ENCODE measurements around the gene ICAM5. TPM values are rescaled to one million over a fixed set of nuclear protein-coding genes. Genes with fewer than 3 reads are reported as not detected.

Gene ICAM5
- polyA plus RNA-seq, 1 donor (not counting 4 experiments of a cell fraction or from before 2014, with no cell fraction given), result 0.20 TPM

DNA sequence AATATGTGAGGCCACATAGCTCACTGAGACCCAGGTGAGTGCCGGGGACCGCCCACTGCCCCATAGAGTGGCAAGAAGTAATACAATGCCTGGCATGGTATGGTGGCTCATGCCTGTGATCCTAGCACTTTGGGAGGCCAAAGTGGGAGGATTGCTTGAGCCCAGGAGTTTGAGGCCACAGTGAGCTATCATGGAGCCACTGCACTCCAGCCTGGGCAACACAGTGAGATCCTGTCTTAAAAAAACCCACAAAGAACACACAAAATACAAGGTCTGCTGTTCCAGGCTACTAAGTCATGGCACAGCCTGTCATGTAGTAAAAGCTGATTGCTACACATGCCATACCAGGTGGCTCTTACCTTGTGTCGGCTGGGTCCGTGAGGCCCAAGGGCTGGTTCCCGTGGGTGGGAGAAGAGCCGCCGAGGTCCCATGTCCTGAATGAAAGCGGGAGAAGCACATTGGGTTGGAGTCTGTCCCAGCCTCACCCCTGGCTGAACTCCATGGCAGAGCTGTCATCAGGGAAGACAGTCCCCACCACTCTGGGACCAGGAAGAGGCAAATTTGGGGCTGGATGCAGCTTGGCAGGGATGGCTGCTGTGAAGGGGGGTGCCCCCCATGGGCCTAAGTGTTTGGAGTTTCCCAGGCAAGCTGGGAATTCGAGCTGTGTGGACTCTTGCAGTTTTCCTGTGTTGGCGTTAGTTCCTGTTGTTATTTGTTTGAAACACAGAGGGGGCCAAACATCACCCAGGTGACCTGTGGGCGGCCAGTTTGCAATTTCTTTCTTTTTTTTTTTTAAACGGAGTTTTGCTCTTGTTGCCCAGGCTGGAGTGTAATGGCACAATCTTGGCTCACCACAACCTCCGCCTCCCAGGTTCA, 29.3 kb downstream of the ICAM5 start:
- H3K9me3 ChIP-seq (ENCODE audit: control insufficient read depth, low read depth, low read length), result no peaks in the 10 kb centered on the region
- H3K36me3 ChIP-seq (ENCODE audit: control insufficient read depth in 2 of 2, extremely low read depth in 1 of 2, insufficient read depth in 2 of 2, low read length in 2 of 2), result peaks cover 14 to 26% of the 10 kb centered on the region in 2 experiments
- no peak overlapping the region for H3K27ac ChIP-seq (ENCODE audit: control insufficient read depth, insufficient read depth, low read length)
- no peak overlapping the region for H2AFZ ChIP-seq (ENCODE audit: control insufficient read depth, low read length)
- H3K9me1 ChIP-seq (ENCODE audit: control insufficient read depth, extremely low read depth, insufficient read depth, low read length), result no peaks in the 10 kb centered on the region
- no peak overlapping the region for H3K4me2 ChIP-seq (ENCODE audit: control insufficient read depth, extremely low read depth, insufficient read depth, low read depth, low read length)
- H3K79me2 ChIP-seq (ENCODE audit: control insufficient read depth, insufficient read depth, low read length), result peaks cover 2% of the 10 kb centered on the region
- peaks cover 9% of the 10 kb centered on the region for H3K4me1 ChIP-seq (ENCODE audit: control insufficient read depth, extremely low read depth, insufficient read depth, low read length)
- H4K20me1 ChIP-seq (ENCODE audit: control insufficient read depth, extremely low read depth, insufficient read depth, low read length), result no peaks in the 10 kb centered on the region
- no peak overlapping the region for H3K9ac ChIP-seq (ENCODE audit: control insufficient read depth, extremely low read depth, insufficient read depth, low read length)
- no peak for DNase-seq (ENCODE audit: low read depth, low spot score)
- dilution Hi-C loops (cut with MboI; ENCODE audit: extremely low pct_ligation_motif_present, low sequenced_read_pairs), result no loop called here
- H3K4me3 ChIP-seq (ENCODE audit: control insufficient read depth in 2 of 3, extremely low read depth in 1 of 3, insufficient read depth in 2 of 3, low read depth in 1 of 3, low read length in 3 of 3), result no peak overlapping the region
- TF ChIP-seq, protein P1, sequence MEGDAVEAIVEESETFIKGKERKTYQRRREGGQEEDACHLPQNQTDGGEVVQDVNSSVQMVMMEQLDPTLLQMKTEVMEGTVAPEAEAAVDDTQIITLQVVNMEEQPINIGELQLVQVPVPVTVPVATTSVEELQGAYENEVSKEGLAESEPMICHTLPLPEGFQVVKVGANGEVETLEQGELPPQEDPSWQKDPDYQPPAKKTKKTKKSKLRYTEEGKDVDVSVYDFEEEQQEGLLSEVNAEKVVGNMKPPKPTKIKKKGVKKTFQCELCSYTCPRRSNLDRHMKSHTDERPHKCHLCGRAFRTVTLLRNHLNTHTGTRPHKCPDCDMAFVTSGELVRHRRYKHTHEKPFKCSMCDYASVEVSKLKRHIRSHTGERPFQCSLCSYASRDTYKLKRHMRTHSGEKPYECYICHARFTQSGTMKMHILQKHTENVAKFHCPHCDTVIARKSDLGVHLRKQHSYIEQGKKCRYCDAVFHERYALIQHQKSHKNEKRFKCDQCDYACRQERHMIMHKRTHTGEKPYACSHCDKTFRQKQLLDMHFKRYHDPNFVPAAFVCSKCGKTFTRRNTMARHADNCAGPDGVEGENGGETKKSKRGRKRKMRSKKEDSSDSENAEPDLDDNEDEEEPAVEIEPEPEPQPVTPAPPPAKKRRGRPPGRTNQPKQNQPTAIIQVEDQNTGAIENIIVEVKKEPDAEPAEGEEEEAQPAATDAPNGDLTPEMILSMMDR (optimal IDR thresholded peaks at IDR 0.05 in 1 of 3, IDR thresholded peaks at IDR 0.05 in 1 of 3, conservative IDR thresholded peaks at IDR 0.05 in 1 of 3; ENCODE audit: extremely low read depth in 1 of 3, insufficient read depth in 2 of 3, low read length in 3 of 3), result no peak
- H3K27me3 ChIP-seq (ENCODE audit: control insufficient read depth, extremely low read depth, insufficient read depth, low read length), result no peaks in the 10 kb centered on the region
- no peak for FAIRE-seq

DNA sequence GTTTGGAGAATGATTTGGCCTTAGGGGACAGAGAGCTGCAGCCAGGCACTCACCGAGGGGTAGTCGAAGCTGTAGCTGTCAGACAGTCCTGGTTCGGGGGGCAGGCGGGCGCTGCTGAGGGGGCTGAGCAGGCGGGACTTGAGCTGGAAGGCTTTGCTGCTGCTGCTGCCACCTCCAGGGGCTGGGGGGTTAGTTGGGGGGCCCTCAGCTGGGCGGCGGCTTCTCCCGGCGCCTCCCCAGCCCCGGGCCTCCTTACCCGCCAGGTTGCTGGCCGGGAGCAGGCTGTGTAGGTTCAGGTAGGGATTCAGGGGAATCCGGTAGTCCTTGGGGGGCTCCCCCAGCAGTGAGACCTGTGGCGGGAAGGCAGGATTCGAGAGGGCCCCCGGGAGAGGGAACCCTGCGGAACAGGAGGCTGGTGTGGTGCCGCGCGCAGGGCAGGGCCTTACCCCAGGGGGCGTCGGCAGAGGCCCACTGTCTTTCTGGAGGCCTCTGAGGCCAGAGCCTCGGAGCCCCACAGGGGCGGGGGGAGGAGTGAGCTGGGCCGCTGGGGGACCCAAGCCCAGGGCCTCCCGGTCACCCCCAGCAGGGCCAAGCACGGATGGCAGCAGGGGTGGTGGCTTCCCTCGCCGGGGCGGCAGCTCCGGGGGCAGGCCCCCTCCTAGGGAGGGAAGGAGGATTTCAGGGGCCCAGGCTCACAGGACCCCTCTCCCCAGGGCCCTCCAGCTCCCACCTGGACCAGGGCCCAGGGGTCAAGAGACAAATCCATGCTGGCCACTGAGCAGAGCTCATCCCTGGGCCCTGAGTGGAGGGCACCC, 31.1 kb downstream of the ICAM5 start:
- dilution Hi-C loops (cut with MboI; ENCODE audit: extremely low pct_ligation_motif_present, low sequenced_read_pairs), result no loop called here
- H3K36me3 ChIP-seq (ENCODE audit: control insufficient read depth in 2 of 2, extremely low read depth in 1 of 2, insufficient read depth in 2 of 2, low read length in 2 of 2), result peaks cover 22 to 28% of the 10 kb centered on the region in 2 experiments

More for the DNA sequence above, 31.1 kb downstream of the ICAM5 start:
- TF ChIP-seq, protein P1 (optimal IDR thresholded peaks at IDR 0.05 in 1 of 3, IDR thresholded peaks at IDR 0.05 in 1 of 3, conservative IDR thresholded peaks at IDR 0.05 in 1 of 3; ENCODE audit: extremely low read depth in 1 of 3, insufficient read depth in 2 of 3, low read length in 3 of 3), result no peak
- no peak for TF ChIP-seq EZH2 (IDR thresholded peaks at IDR 0.05; ENCODE audit: low read length)
- H3K9ac ChIP-seq (ENCODE audit: control insufficient read depth, extremely low read depth, insufficient read depth, low read length), result no peak overlapping the region
- no peak overlapping the region for H2AFZ ChIP-seq (ENCODE audit: control insufficient read depth, low read length)
- H3K4me2 ChIP-seq (ENCODE audit: control insufficient read depth, extremely low read depth, insufficient read depth, low read depth, low read length), result no peak overlapping the region
- H3K9me1 ChIP-seq (ENCODE audit: control insufficient read depth, extremely low read depth, insufficient read depth, low read length), result no peaks in the 10 kb centered on the region
- no peaks in the 10 kb centered on the region for H3K79me2 ChIP-seq (ENCODE audit: control insufficient read depth, insufficient read depth, low read length)
- FAIRE-seq, result no peak
- no peak overlapping the region for H3K27ac ChIP-seq (ENCODE audit: control insufficient read depth, insufficient read depth, low read length)
- no peak for DNase-seq (ENCODE audit: low read depth, low spot score)
- peaks cover 4% of the 10 kb centered on the region for H3K4me1 ChIP-seq (ENCODE audit: control insufficient read depth, extremely low read depth, insufficient read depth, low read length)
- H3K9me3 ChIP-seq (ENCODE audit: control insufficient read depth, low read depth, low read length), result no peaks in the 10 kb centered on the region
- H3K27me3 ChIP-seq (ENCODE audit: control insufficient read depth, extremely low read depth, insufficient read depth, low read length), result no peaks in the 10 kb centered on the region
- no peak overlapping the region for H3K4me3 ChIP-seq (ENCODE audit: control insufficient read depth in 2 of 3, extremely low read depth in 1 of 3, insufficient read depth in 2 of 3, low read depth in 1 of 3, low read length in 3 of 3)
- no peaks in the 10 kb centered on the region for H4K20me1 ChIP-seq (ENCODE audit: control insufficient read depth, extremely low read depth, insufficient read depth, low read length)

All from keratinocyte (primary cell).